GM21825 (cell line): ENCODE results near the gene FETUB.

Source experiments
- ATAC-seq: cut with Tn5 transposase; IDR thresholded peaks from one replicate; pipeline ENCODE4 v1.9.1; 2021; ENCODE audit warnings: mild to moderate bottlenecking, moderate library complexity; ENCODE audit not compliant: unreplicated experiment

FETUB gene

GRCh38 chr3:186639778-186640472 lies at the start of gene FETUB:
Gene FETUB, plus strand, starts transcription at chr3:186640399. Its CDS starts 62 bp downstream, at chr3:186640461.
- ATAC-seq: no peak

GRCh38 chr3:186590580-186591295 lies 49.5 kb upstream of the FETUB start:
- no peak for ATAC-seq

DNA sequence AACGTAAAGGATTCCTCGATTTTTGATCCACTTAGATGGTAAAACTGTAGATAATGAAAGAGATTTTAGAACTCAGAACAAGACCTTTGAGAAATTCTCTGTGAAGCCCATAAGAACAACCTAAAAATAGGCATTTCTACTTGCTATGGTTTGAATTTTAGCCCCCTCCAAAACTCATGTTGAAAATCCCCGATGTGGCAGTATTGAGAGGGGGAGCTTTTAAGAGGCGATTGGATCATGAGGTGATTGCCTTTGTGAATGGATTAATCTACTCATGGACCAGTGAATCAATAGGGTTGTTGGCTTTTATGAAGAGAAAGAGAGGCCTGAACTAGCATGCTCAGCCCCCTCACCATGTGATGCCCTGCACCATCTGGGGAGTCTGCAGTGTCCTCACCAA lies 47.5 kb upstream of the FETUB start:
- no peak for ATAC-seq

DNA sequence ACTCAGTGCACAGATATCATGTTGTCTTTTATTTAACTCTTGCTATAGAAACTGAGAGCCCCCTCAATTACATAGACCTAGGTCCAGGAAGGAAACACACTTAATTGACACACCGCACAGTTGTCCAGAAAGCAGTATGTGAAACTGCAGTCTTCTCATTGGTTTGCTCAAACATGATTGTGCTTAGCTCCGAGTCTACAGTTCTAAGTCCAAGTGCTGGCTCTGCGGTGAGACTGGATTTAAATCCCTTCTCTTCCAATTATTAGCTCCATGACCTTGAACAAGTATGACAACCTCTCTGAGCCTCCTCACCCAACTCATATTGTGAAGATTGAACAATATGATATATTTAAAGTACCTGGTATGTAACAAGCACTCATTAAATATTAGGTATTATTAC lies 46.3 kb upstream of the FETUB start:
- ATAC-seq: no peak

- no peak for ATAC-seq
These were observed 45.5 kb upstream of the FETUB start for GRCh38 chr3:186594591-186595113.

- no peak for ATAC-seq
These were observed 43.5 kb upstream of the FETUB start for GRCh38 chr3:186596568-186597287.

DNA sequence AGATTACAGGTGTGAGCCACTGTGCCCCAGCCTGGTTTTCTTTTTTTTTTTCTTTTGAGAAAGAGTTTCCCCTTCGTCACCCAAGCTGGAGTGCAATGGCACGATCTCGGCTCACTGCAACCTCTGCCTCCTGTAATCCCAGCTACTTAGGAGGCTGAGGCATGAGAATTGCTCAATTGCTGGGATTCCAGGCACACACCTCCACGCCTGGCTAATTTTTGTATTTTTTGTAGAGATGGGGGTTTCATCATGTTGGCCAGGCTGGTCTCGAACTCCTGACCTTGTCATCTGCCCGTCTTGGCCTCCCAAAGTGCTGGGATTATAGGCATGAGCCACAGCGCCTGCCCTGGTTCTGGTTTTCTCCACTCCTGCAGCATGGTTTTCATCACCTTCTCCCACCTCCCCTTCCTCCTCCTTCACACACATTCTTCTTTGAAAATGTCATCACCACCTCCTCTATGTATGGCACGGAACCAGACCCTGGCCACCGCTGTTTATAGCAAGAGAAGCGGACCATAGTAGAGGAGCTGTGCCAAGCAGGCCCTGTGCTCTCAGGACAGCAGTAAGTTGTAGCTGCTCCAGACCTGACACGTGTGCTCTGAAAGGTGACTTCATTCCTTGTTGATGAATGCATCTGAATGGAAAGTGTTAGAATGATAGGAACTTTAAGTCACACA lies 42.0 kb upstream of the FETUB start:
- no peak for ATAC-seq

GRCh38 chr3:186598794-186599141 lies 41.4 kb upstream of the FETUB start:
- ATAC-seq: no peak

DNA sequence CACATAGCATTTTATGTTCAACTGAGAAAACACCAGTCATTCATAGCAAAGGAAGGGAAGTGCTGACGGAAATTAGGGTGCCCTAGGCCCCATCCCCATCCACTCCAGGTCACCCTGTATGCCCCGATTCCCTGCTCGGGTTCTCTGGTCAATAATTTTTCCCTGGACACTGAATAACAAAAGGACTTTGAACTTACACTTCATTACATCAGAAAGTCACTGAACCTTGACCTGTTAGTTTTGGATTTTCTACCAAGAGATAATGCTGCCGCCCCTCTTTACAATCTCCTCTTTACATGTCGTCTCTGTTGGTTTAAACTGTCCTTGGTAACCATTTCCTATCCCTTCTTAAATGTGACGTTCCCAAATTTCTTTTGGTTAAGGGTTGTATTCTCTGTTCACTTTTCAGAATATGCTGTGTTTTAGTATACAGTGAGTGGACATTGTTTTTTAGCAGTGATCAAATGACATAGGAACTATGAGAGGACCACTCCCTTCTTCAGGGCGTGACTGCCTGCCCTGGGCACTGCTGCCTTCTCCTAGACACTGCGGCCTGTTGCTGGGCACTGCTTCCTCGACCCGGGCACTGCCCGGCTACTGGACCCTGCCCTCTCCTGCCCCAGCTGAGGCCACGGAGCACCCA lies 40.9 kb upstream of the FETUB start:
- no peak for ATAC-seq

DNA sequence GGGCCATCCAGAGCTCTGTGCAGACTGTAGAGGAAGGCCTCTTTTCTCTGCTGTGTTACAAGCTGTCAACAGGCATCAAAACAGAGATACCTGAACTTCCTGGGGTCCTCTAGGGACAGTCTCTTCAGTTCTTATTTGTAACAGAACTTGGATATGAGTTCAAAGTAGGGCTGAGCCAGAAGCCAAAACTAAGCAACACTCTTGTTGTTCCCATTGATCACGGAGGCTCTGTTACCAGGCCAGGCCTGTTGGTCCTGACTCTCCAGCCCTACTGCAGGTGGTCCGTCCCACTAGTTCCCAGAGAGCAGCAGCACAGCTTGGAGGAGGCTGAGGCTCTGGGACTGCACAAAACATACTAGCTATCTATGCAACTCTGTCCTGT lies 40.4 kb upstream of the FETUB start:
- ATAC-seq: no peak

GRCh38 chr3:186600896-186601295 lies 39.3 kb upstream of the FETUB start:
- ATAC-seq: no peak

DNA sequence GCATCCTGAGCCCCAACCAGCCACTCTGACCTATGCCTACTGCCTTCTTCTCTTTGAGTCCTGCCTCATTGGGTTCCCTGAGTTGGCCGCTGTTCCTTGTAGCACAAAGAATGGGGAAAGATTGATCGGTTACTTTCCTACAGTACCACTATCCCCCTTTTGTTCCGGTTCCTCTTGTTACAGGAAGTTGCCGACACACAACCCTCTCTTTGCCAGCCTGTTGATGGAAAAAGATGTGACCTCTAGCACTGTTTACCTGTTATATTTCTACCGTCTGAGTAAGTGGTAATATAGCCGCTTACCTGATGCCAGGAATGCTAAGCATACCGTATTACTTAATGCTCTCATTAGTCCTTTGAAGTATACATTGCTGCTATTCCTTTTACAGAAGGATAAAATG lies 37.0 kb upstream of the FETUB start:
- ATAC-seq: no peak

- no peak for ATAC-seq
These were observed 35.1 kb upstream of the FETUB start for GRCh38 chr3:186605078-186605477.

DNA sequence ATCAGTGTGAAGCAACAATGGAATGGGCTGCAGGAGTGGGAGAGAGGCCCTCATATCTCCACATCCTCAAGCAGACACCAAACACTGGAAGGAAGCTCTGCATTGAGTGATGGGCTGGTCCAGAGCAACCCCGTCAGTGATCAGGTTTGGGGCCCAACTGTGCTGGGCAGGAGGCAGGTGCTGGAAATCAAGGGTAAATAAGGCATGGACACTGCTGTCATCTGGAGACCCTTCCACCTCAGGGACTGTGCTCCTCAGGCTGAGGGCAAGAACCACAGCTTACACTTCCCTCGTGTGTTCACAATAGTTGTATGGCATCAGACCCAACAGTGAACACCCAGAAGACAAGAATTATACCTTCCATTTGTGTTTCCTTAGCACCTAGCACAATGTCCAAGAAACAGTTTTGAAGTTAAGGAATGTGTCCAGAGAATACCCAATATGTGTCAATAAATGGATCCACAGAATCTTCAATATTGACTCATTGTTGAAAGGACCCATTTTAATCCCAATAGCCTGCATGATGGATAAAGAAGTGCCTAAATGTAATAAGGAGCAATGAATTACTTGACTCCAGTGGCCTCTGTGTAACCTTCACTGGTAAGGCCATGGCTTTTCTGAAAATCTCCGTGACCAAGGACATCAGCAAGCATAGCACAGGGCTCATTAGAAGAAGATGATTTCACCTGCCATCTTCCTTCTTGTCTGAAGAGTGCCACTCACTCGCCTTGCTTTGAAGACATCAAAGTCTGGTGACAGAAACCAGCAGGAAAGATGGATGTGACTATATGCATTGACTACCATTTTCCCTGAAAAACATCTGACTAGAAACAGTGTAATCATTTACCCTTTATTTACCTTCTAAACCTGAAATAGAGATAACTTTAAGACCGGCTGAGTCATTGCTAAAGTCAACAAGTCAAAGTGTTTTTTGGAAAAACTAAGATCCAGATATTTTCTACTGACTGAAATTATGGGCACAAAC lies 34.3 kb upstream of the FETUB start:
- ATAC-seq: no peak

DNA sequence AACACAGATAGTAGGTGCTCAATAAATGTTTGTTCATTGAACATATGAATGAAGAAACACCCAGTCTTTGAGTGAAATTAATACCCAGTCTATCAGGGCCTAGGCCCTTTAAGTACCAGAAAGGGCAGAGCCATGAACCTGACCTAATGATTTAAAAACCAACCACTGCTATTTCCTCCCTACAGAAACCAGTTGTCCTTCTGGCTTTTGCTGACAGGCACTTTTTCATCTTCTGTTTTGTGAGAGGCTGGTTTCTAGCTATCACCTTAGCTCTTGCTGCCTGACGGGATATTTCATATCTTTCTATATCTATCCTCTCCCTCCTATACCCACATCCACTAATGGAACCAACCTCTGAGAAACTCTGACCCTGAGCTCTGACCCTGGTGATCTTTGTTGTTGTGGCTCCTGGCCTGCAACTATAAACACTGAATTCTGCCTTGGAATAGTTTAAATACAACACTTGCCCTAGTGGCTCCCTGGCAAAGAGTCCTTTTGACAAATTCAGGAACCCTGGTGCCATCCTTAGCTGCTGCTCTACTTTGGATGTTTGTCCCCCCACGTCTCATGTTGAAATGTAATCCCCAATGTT lies 31.5 kb upstream of the FETUB start:
- ATAC-seq: no peak

DNA sequence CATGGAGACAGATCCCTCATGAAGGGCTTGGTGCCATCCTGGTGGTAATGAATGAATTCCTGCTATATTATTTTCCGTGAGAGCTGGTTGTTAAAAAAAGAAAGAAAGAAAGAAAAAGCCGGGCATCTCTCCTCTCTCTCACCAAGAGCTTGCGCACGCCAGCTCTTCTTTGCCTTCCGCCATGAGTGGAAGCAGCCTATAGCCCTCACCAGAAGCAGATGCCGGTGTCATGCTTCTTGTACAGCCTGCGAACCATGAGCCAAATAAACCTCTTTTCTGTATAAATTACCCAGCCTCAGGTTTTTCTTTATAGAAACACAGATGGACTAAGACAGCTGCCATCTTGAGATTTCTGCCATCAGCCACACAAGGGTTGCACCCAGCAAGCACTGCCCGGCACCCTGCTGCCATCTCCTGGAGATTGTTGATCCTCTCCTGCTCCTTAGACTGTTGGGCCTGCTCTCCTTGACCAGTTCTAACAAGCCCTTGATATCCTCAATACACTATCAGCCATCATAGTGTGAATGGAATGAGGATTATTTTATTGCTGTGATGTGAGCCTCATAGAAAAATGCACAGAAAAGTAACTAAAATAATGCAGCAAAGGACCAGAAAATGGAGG lies 30.8 kb upstream of the FETUB start:
- no peak for ATAC-seq

GRCh38 chr3:186612065-186612464 lies 28.1 kb upstream of the FETUB start:
- no peak for ATAC-seq

GRCh38 chr3:186612721-186613636 lies 27.2 kb upstream of the FETUB start, which contains the start of gene AHSG:
Gene AHSG, plus strand, starts transcription at chr3:186613060. Its CDS starts 82 bp downstream, at chr3:186613142.
- ATAC-seq: no peak
